ENCODE data around the gene COPS8. TPM values are rescaled to one million over a fixed set of nuclear protein-coding genes. Genes with fewer than 3 reads are reported as not detected.

COPS8 gene
- total and polyA plus RNA-seq, 2 of the 8 experiments (the other 6 are each of a cell fraction or from before 2014, with no cell fraction given) = 59.3 to 67.5 TPM

GRCh38 chr2:237121321-237121720 lies 35.6 kb downstream of the COPS8 start:
- Histone ChIP-seq H3K4ac (replicated peaks; ENCODE audit: insufficient read length, low read depth, low read length) (no peak overlapping the region), H3K14ac (ENCODE audit: insufficient read length) (no peak overlapping the region), H4K91ac (replicated peaks; ENCODE audit: insufficient read length, low read length) (no peak overlapping the region), H3K36me3 (ENCODE audit: control insufficient read depth in 2 of 4, insufficient read depth in 4 of 4, low read length in 3 of 4) (no peaks in the 10 kb centered on the region), H3K56ac (replicated peaks; ENCODE audit: insufficient read length, low read depth, low read length) (no peak overlapping the region), H4K8ac (ENCODE audit: extremely low read depth, insufficient read depth, low read length) (no peak overlapping the region), H2BK15ac (ENCODE audit: low read length) (no peak overlapping the region), H2AK5ac (ENCODE audit: low read depth, low read length) (no peak overlapping the region), H3K27ac (ENCODE audit: low read depth, low read length) (no peak overlapping the region), H3K4me2 (ENCODE audit: insufficient read depth in 1 of 2, low read depth in 2 of 2, low read length in 2 of 2) (no peak overlapping the region), H2AFZ (ENCODE audit: low read length) (no peak overlapping the region), H3K23ac (ENCODE audit: insufficient read length) (no peak overlapping the region), H3K4me3 (ENCODE audit: extremely low read depth in 1 of 4, insufficient read depth in 2 of 4, low read depth in 3 of 4, low read length in 4 of 4) (no peak overlapping the region), H4K20me1 (replicated peaks in 1 of 2; ENCODE audit: control insufficient read depth in 1 of 2, insufficient read depth in 2 of 2, low read length in 2 of 2) (no peaks in the 10 kb centered on the region), H3K23me2 (ENCODE audit: low read depth, low read length) (no peaks in the 10 kb centered on the region), H3K9ac (replicated peaks in 1 of 4; ENCODE audit: extremely low read depth in 1 of 4, low read depth in 3 of 4, low read length in 3 of 4) (no peak overlapping the region), H3K27me3 (replicated peaks in 1 of 4; ENCODE audit: control insufficient read depth in 3 of 4, extremely low read depth in 1 of 4, insufficient read depth in 3 of 4, low read length in 3 of 4) (no peaks in the 10 kb centered on the region), H4K5ac (ENCODE audit: insufficient read length, low read depth, low read length) (no peak overlapping the region), H2BK120ac (replicated peaks; ENCODE audit: low read depth, low read length) (no peak overlapping the region), H2BK20ac (ENCODE audit: low read length) (no peak overlapping the region), H3K4me1 (replicated peaks in 1 of 4; ENCODE audit: control insufficient read depth in 3 of 4, insufficient read depth in 4 of 4, low read length in 3 of 4) (no peaks in the 10 kb centered on the region), H3K79me1 (ENCODE audit: low read depth, low read length) (no peaks in the 10 kb centered on the region; the same call in 1 of the 2 replicates), H2BK12ac (ENCODE audit: low read depth, low read length) (no peak overlapping the region), H3K18ac (ENCODE audit: extremely low read depth, low read length) (no peak overlapping the region), H3K79me2 (ENCODE audit: control insufficient read depth in 1 of 2, insufficient read depth in 2 of 2, low read length in 2 of 2) (no peaks in the 10 kb centered on the region), H2BK5ac (ENCODE audit: low read depth, low read length) (no peak overlapping the region), H3K9me3 (ENCODE audit: insufficient read depth in 2 of 2, low read depth in 1 of 2, low read length in 1 of 2) (peaks cover 6 to 10% of the 10 kb centered on the region in 2 experiments; a peak in 3 of 4 replicates)
- POLR2A ChIA-PET (ENCODE audit: partially characterized antibody) = interaction anchor here (0.8 to 2.6 kb wide), 3 partner anchors 12 to 330 kb away, joined by 3 to 11 read pairs (median 3); partner anchors contain the start of gene COPS8
- 94% methylated on average over 1 of the region's 1 CpG; no CpG with 5 or more reads in 1 of the 2 experiments for WGBS, 2 experiments (ENCODE audit: extremely low coverage in 1 of 2, insufficient coverage in 1 of 2, insufficient read length in 1 of 2, insufficient replicate concordance in 2 of 2, low coverage in 1 of 2, low lambda C conversion rate in 2 of 2, missing lambda C conversion rate in 1 of 2)
- FAIRE-seq (no peak), DNase-seq (ENCODE audit: low read depth in 1 of 2, low spot score in 2 of 2) (no peak)
- CTCF ChIA-PET (ENCODE audit: partially characterized antibody) = interaction anchor here (0.7 to 3.6 kb wide), 17 partner anchors 8 to 350 kb away, joined by 3 to 30 read pairs (median 4); partner anchors contain the start of gene COPS8
- TF ChIP-seq TEAD4 (IDR thresholded peaks at IDR 0.05; ENCODE audit: low read depth, low read length) = no peak
- no peak for TF ChIP-seq RBBP5 (IDR thresholded peaks at IDR 0.05; ENCODE audit: borderline replicate concordance, low read depth, low read length)
- TF ChIP-seq GABPA (IDR thresholded peaks at IDR 0.05; ENCODE audit: borderline replicate concordance, insufficient read depth, low read length) = no peak
- TF ChIP-seq CTCF (IDR thresholded peaks at IDR 0.05; ENCODE audit: control extremely low read depth in 1 of 3, insufficient read depth in 1 of 3, low read depth in 1 of 3, low read length in 3 of 3) = no peak
- TF ChIP-seq EP300 (IDR thresholded peaks at IDR 0.05; ENCODE audit: borderline replicate concordance in 1 of 2, low read depth in 2 of 2, low read length in 2 of 2) = no peak
- TF ChIP-seq SAP30 (IDR thresholded peaks at IDR 0.05; ENCODE audit: insufficient read depth, insufficient replicate concordance, low read length) = no peak
- no peak for TF ChIP-seq RNF2 (IDR thresholded peaks at IDR 0.05; ENCODE audit: borderline replicate concordance, low read depth, low read length, missing control alignments, poor library complexity, severe bottlenecking)
- no peak for TF ChIP-seq HDAC2 (IDR thresholded peaks at IDR 0.05; ENCODE audit: borderline replicate concordance in 1 of 2, low read depth in 2 of 2, low read length in 2 of 2)
- no peak for TF ChIP-seq ZNF274 (IDR thresholded peaks at IDR 0.05; ENCODE audit: borderline replicate concordance, extremely low read depth, low read length)

Data from H1 (cell line).